Central memory CD8-positive, alpha-beta T cell (primary cell): ENCODE results near the gene USP14.
"Not testable (repeated sequence)": the region's sequence is repeated elsewhere in the genome, so short reads cannot be mapped to it uniquely, and the experiment has no call there.

ENCODE experiments used
- ATAC-seq: fragments of 150-1000 bp; cut with Tn5 transposase; replicated peaks from 2 replicates; pipeline ENCODE4 v1.10.0; 2022; ENCODE audit warnings: mild to moderate bottlenecking, moderate FRiP score, moderate number of reproducible peaks; ENCODE audit not compliant: poor library complexity, severe bottlenecking; ENCODE audit errors: extremely low read depth
- DNase-seq, 2 donors: peaks; one replicate each; pipeline ENCODE4 v3.0.0; 2021; ENCODE audit warnings: low spot score in 2 of 2
- H3K27ac Mint-ChIP-seq: one replicate; pipeline ENCODE4 v1.8.0; 2022; ENCODE audit warnings: low read depth, mild to moderate bottlenecking, moderate library complexity, mixed read lengths
- H3K27me3 Mint-ChIP-seq: one replicate; pipeline ENCODE4 v1.8.0; 2022; ENCODE audit warnings: mixed read lengths
- H3K36me3 Mint-ChIP-seq: one replicate; pipeline ENCODE4 v1.8.0; 2022; ENCODE audit warnings: mild to moderate bottlenecking, moderate library complexity, mixed read lengths; ENCODE audit not compliant: insufficient read depth
- H3K4me1 Mint-ChIP-seq: one replicate; pipeline ENCODE4 v1.8.0; 2022; ENCODE audit warnings: mixed read lengths
- H3K4me3 Mint-ChIP-seq: one replicate; pipeline ENCODE4 v1.8.0; 2022; ENCODE audit warnings: mild to moderate bottlenecking, moderate library complexity, mixed read lengths
- H3K9me3 Mint-ChIP-seq: one replicate; pipeline ENCODE4 v1.8.0; 2022; ENCODE audit warnings: mixed read lengths

USP14 gene

GRCh38 chr18:140670-141266 is 17.6 kb upstream of the USP14 start:
- Mint-ChIP-seq H3K27me3 (peaks cover 28% of the 10 kb centered on the region), H3K4me1 (no peaks in the 10 kb centered on the region), H3K4me3 (no peak overlapping the region), H3K9me3 (no peaks in the 10 kb centered on the region), H3K36me3 (no peaks in the 10 kb centered on the region), H3K27ac (no peak overlapping the region)
- ATAC-seq, result no peak
- DNase-seq, result no peak

- peaks cover 28% of the 10 kb centered on the region for H3K27me3 Mint-ChIP-seq
- H3K36me3 Mint-ChIP-seq, DNase-seq, H3K4me3 Mint-ChIP-seq, H3K9me3 Mint-ChIP-seq, H3K4me1 Mint-ChIP-seq, H3K27ac Mint-ChIP-seq, ATAC-seq: not testable (repeated sequence)
These were observed 15.6 kb upstream of the USP14 start for GRCh38 chr18:142624-143296.

GRCh38 chr18:148841-149240 is 9.5 kb upstream of the USP14 start:
- H3K27ac Mint-ChIP-seq, result no peak overlapping the region
- H3K9me3 Mint-ChIP-seq, result no peaks in the 10 kb centered on the region

GRCh38 chr18:154151-154550 is 4.2 kb upstream of the USP14 start:
- H3K9me3 Mint-ChIP-seq, result no peaks in the 10 kb centered on the region

More at GRCh38 chr18:148841-149240, 9.5 kb upstream of the USP14 start:
- Mint-ChIP-seq H3K4me3 (no peak overlapping the region), H3K27me3 (peaks cover 20% of the 10 kb centered on the region), H3K4me1 (no peaks in the 10 kb centered on the region), H3K36me3 (peaks cover 1% of the 10 kb centered on the region)
- DNase-seq, result no peak
- ATAC-seq, result no peak

GRCh38 chr18:155688-156087 is 2.7 kb upstream of the USP14 start:
- H3K4me1 Mint-ChIP-seq, result peaks cover 10% of the 10 kb centered on the region
- no peaks in the 10 kb centered on the region for H3K9me3 Mint-ChIP-seq
- H3K27me3 Mint-ChIP-seq, result no peaks in the 10 kb centered on the region
- peaks cover 6% of the 10 kb centered on the region for H3K36me3 Mint-ChIP-seq
- no peak overlapping the region for H3K4me3 Mint-ChIP-seq
- no peak overlapping the region for H3K27ac Mint-ChIP-seq
- DNase-seq (no peak), ATAC-seq (no peak)

More at GRCh38 chr18:154151-154550, 4.2 kb upstream of the USP14 start:
- ATAC-seq, result no peak
- Mint-ChIP-seq H3K4me1 (peaks cover 4% of the 10 kb centered on the region), H3K27me3 (peaks cover 15% of the 10 kb centered on the region), H3K27ac (no peak overlapping the region), H3K36me3 (peaks cover 7% of the 10 kb centered on the region), H3K4me3 (no peak overlapping the region)
- DNase-seq, result no peak

- Mint-ChIP-seq H3K4me1 (peaks cover 17% of the 10 kb centered on the region), H3K9me3 (no peaks in the 10 kb centered on the region), H3K4me3 (no peak overlapping the region), H3K36me3 (peaks cover 6% of the 10 kb centered on the region), H3K27ac (no peak overlapping the region), H3K27me3 (no peaks in the 10 kb centered on the region)
- ATAC-seq, result no peak
- no peak for DNase-seq
These were observed 1.7 kb upstream of the USP14 start for GRCh38 chr18:156514-157230.

GRCh38 chr18:159037-159652 is 788 bp downstream of the USP14 start:
- H3K4me1 Mint-ChIP-seq, result peaks cover 32% of the 10 kb centered on the region
- H3K4me3 Mint-ChIP-seq, result peak overlapping the region; percentile 87
- peak overlapping the region; percentile 91 for H3K27ac Mint-ChIP-seq
- H3K36me3 Mint-ChIP-seq, result peaks cover 12% of the 10 kb centered on the region
- H3K27me3 Mint-ChIP-seq, result no peaks in the 10 kb centered on the region
- no peak for DNase-seq
- H3K9me3 Mint-ChIP-seq, result no peaks in the 10 kb centered on the region
- no peak for ATAC-seq

- Mint-ChIP-seq H3K4me1 (peaks cover 32% of the 10 kb centered on the region), H3K27ac (peak overlapping the region; percentile 91), H3K4me3 (peak overlapping the region; percentile 87), H3K36me3 (peaks cover 13% of the 10 kb centered on the region), H3K27me3 (no peaks in the 10 kb centered on the region), H3K9me3 (no peaks in the 10 kb centered on the region)
- DNase-seq (no peak), ATAC-seq (no peak)
These were observed 1.6 kb downstream of the USP14 start for GRCh38 chr18:159933-160332.

- no peak for DNase-seq
- peaks cover 18% of the 10 kb centered on the region for H3K36me3 Mint-ChIP-seq
These were observed 2.6 kb downstream of the USP14 start for GRCh38 chr18:160831-161570.

GRCh38 chr18:172361-172760 is 14.0 kb downstream of the USP14 start:
- ATAC-seq (no peak), DNase-seq (no peak)
- Mint-ChIP-seq H3K36me3 (peaks cover 38% of the 10 kb centered on the region), H3K4me3 (no peak overlapping the region), H3K4me1 (peaks cover 26% of the 10 kb centered on the region), H3K9me3 (no peaks in the 10 kb centered on the region), H3K27ac (no peak overlapping the region), H3K27me3 (no peaks in the 10 kb centered on the region)

More at GRCh38 chr18:160831-161570, 2.6 kb downstream of the USP14 start:
- no peaks in the 10 kb centered on the region for H3K27me3 Mint-ChIP-seq
- peaks cover 32% of the 10 kb centered on the region for H3K4me1 Mint-ChIP-seq
- no peak overlapping the region for H3K27ac Mint-ChIP-seq
- no peak for ATAC-seq
- no peaks in the 10 kb centered on the region for H3K9me3 Mint-ChIP-seq
- H3K4me3 Mint-ChIP-seq, result peak overlapping the region; percentile 87

- peaks cover 56% of the 10 kb centered on the region for H3K4me1 Mint-ChIP-seq
- H3K36me3 Mint-ChIP-seq, result peaks cover 20% of the 10 kb centered on the region
- ATAC-seq (no peak), DNase-seq (no peak)
- no peaks in the 10 kb centered on the region for H3K9me3 Mint-ChIP-seq
- H3K27me3 Mint-ChIP-seq, result no peaks in the 10 kb centered on the region
- H3K27ac Mint-ChIP-seq, result no peak overlapping the region
- no peak overlapping the region for H3K4me3 Mint-ChIP-seq
These were observed 21.1 kb downstream of the USP14 start for GRCh38 chr18:179499-179898.

GRCh38 chr18:181711-182110 is 23.4 kb downstream of the USP14 start:
- Mint-ChIP-seq H3K9me3 (no peaks in the 10 kb centered on the region), H3K27me3 (no peaks in the 10 kb centered on the region), H3K27ac (peak overlapping the region; percentile 32), H3K4me1 (peaks cover 41% of the 10 kb centered on the region), H3K36me3 (peaks cover 31% of the 10 kb centered on the region), H3K4me3 (no peak overlapping the region)
- no peak for ATAC-seq
- DNase-seq, result no peak
